GM12878 (cell line): Measurements from ENCODE around the gene ZNF367. TPM values are rescaled to one million over a fixed set of nuclear protein-coding genes. Genes with fewer than 3 reads are reported as not detected.

Source experiments
- ZNF217 ChIP-seq: fragments of 450-650 bp; IDR thresholded peaks from 2 replicates; pipeline ENCODE4 v1.6.1; 2017; ENCODE audit warnings: antibody characterized with exemption, mild to moderate bottlenecking
- polyA plus RNA-seq, 11 experiments: library from polyadenylated mRNA; depleted of rRNA in 4 of 11; unstranded in 6 of 11; stranded (reverse) in 5 of 11; fragments of >200 nt; fragmentation: Nextera tagmentation in 4 of 11; fragmentation: Illumina TruSeq in 1 of 11; extraction: Ambion mirVana in 4 of 11; extraction: Trizol in 1 of 11; gene quantifications; 1 replicate in 1 of 11; 2 replicates in 10 of 11; pipeline versions ENCODE4 v1.2.1 to v1.2.3, GENCODE V29; 2011 to 2016; ENCODE audit warnings: inconsistent platforms in 2 of 11, missing spikeins in 2 of 11, low read depth in 1 of 11
- total RNA-seq, 4 experiments: library from RNA; depleted of rRNA in 3 of 4; stranded (reverse); fragments of >200 nt in 3 of 4; fragmentation: Illumina TruSeq in 1 of 4; extraction: Trizol in 1 of 4; gene quantifications; 2 replicates each; pipeline versions ENCODE4 v1.2.1 to v1.2.3, GENCODE V29; 2013 to 2021
- TF ChIP-seq, protein P1 (sequence below): fragments of 450-650 bp; IDR thresholded peaks from 2 replicates; pipeline ENCODE4 v1.6.1; 2016; ENCODE audit warnings: mild to moderate bottlenecking, moderate library complexity, borderline replicate concordance
- TF ChIP-seq, protein P2 (sequence below): fragments of 450-650 bp; formaldehyde crosslinking; IDR thresholded peaks from 2 replicates; pipeline ENCODE4 v1.5.0; 2022; ENCODE audit warnings: mild to moderate bottlenecking, missing genetic modification characterization
- TF ChIP-seq, protein P3 (sequence below): fragments of 450-650 bp; IDR thresholded peaks from 2 replicates; pipeline ENCODE4 v1.6.1; 2014; ENCODE audit warnings: mild to moderate bottlenecking

The ZNF367 gene
- total and polyA plus RNA-seq, 10 of the 15 experiments (the other 5 are each of a cell fraction or from before 2014, with no cell fraction given) = 2.9 to 16.3 (median 11.1) TPM

DNA sequence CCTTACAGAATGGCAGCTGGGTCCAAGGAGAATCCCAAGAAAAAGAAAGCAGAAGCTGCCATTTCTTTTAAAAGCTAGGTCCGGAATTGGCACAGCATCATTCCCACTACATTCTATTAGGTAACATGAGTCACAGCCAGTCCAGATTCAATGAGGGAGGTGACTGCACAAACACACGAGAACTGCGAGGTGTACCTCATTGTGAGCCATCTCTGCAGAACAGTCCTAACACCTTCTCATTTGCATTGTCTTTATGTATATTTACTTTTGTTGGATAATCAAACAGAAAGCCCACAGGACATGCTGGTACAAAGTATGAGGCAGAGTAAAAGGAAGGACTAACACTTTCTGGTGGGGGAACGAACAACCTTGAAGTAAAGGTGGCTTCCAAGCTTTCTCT is 17.2 kb upstream of the ZNF367 start (continued):
- TF ChIP-seq, protein P1, sequence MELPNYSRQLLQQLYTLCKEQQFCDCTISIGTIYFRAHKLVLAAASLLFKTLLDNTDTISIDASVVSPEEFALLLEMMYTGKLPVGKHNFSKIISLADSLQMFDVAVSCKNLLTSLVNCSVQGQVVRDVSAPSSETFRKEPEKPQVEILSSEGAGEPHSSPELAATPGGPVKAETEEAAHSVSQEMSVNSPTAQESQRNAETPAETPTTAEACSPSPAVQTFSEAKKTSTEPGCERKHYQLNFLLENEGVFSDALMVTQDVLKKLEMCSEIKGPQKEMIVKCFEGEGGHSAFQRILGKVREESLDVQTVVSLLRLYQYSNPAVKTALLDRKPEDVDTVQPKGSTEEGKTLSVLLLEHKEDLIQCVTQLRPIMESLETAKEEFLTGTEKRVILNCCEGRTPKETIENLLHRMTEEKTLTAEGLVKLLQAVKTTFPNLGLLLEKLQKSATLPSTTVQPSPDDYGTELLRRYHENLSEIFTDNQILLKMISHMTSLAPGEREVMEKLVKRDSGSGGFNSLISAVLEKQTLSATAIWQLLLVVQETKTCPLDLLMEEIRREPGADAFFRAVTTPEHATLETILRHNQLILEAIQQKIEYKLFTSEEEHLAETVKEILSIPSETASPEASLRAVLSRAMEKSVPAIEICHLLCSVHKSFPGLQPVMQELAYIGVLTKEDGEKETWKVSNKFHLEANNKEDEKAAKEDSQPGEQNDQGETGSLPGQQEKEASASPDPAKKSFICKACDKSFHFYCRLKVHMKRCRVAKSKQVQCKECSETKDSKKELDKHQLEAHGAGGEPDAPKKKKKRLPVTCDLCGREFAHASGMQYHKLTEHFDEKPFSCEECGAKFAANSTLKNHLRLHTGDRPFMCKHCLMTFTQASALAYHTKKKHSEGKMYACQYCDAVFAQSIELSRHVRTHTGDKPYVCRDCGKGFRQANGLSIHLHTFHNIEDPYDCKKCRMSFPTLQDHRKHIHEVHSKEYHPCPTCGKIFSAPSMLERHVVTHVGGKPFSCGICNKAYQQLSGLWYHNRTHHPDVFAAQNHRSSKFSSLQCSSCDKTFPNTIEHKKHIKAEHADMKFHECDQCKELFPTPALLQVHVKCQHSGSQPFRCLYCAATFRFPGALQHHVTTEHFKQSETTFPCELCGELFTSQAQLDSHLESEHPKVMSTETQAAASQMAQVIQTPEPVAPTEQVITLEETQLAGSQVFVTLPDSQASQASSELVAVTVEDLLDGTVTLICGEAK = no peak
- TF ChIP-seq, protein P2, sequence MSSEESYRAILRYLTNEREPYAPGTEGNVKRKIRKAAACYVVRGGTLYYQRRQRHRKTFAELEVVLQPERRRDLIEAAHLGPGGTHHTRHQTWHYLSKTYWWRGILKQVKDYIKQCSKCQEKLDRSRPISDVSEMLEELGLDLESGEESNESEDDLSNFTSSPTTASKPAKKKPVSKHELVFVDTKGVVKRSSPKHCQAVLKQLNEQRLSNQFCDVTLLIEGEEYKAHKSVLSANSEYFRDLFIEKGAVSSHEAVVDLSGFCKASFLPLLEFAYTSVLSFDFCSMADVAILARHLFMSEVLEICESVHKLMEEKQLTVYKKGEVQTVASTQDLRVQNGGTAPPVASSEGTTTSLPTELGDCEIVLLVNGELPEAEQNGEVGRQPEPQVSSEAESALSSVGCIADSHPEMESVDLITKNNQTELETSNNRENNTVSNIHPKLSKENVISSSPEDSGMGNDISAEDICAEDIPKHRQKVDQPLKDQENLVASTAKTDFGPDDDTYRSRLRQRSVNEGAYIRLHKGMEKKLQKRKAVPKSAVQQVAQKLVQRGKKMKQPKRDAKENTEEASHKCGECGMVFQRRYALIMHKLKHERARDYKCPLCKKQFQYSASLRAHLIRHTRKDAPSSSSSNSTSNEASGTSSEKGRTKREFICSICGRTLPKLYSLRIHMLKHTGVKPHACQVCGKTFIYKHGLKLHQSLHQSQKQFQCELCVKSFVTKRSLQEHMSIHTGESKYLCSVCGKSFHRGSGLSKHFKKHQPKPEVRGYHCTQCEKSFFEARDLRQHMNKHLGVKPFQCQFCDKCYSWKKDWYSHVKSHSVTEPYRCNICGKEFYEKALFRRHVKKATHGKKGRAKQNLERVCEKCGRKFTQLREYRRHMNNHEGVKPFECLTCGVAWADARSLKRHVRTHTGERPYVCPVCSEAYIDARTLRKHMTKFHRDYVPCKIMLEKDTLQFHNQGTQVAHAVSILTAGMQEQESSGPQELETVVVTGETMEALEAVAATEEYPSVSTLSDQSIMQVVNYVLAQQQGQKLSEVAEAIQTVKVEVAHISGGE (CRISPR knock-in tag) = no peak
- TF ChIP-seq, protein P3, sequence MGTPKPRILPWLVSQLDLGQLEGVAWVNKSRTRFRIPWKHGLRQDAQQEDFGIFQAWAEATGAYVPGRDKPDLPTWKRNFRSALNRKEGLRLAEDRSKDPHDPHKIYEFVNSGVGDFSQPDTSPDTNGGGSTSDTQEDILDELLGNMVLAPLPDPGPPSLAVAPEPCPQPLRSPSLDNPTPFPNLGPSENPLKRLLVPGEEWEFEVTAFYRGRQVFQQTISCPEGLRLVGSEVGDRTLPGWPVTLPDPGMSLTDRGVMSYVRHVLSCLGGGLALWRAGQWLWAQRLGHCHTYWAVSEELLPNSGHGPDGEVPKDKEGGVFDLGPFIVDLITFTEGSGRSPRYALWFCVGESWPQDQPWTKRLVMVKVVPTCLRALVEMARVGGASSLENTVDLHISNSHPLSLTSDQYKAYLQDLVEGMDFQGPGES = no peak
- no peak for TF ChIP-seq ZNF217
